Lower lobe of right lung (tissue), 2 donors: ENCODE data around the gene NEMP1. TPM values are rescaled to one million over a fixed set of nuclear protein-coding genes. Genes with fewer than 3 reads are reported as not detected.
"Not testable (repeated sequence)": the region's sequence is repeated elsewhere in the genome, so short reads cannot be mapped to it uniquely, and the experiment has no call there.

Source experiments
- ATAC-seq, 2 donors: fragments of 200-7000 bp; cut with Tn5 transposase; one replicate each; pipeline ENCODE4 v1.9.1; 2020 to 2022; ENCODE audit warnings: mild to moderate bottlenecking in 2 of 2, moderate library complexity in 2 of 2
- DNase-seq: peaks from one replicate; pipeline ENCODE4 v3.0.0-alpha.2; 2020
- H3K27ac ChIP-seq: fragments of 200-600 bp; one replicate; pipeline ENCODE4 v1.8.0; 2022
- H3K27me3 ChIP-seq: fragments of 200-600 bp; one replicate; pipeline ENCODE4 v1.8.0; 2022; ENCODE audit warnings: low read depth
- H3K36me3 ChIP-seq: fragments of 200-600 bp; one replicate; pipeline ENCODE4 v1.8.0; 2022; ENCODE audit warnings: mild to moderate bottlenecking
- H3K4me1 ChIP-seq: fragments of 200-600 bp; one replicate; pipeline ENCODE4 v1.8.0; 2022
- H3K4me3 ChIP-seq: fragments of 200-600 bp; one replicate; pipeline ENCODE4 v1.8.0; 2022; ENCODE audit warnings: mild to moderate bottlenecking
- H3K9me3 ChIP-seq: fragments of 200-600 bp; one replicate; pipeline ENCODE4 v1.8.0; 2022
- CTCF ChIP-seq: fragments of 200-600 bp; IDR thresholded peaks from one replicate; pipeline ENCODE4 v1.8.0; 2022; ENCODE audit warnings: antibody characterized with exemption, mild to moderate bottlenecking
- intact Hi-C: fragments of 100-400 bp; cut with DNase I; formaldehyde crosslinking; loops from one replicate; pipeline ENCODE4 v1.11.0; 2022
- total RNA-seq: library from RNA; stranded (reverse); fragmentation: NEBNext Ultra II Directional; extraction: Animal tissue kit (Norgen Biotek cat#: 25700); gene quantifications from one replicate; pipeline ENCODE4 v1.2.1, GENCODE V29; 2021
- donor health status: DM: no; HTN: yes; CAD: no; lungs with severe emphysema.

NEMP1 gene
- total RNA-seq, 1 donor from 2014 or later, result 19.1 TPM

- no peak overlapping the region for H3K4me3 ChIP-seq
- peak; percentile 98 for TF ChIP-seq CTCF
- intact Hi-C loops, result loop anchor here (10.0 kb wide), 1 partner anchor 50 kb away; no protein-coding TSS in a partner anchor
- H3K4me1 ChIP-seq, result peaks cover 16% of the 10 kb centered on the region
- no peaks in the 10 kb centered on the region for H3K36me3 ChIP-seq
- no peaks in the 10 kb centered on the region for H3K27me3 ChIP-seq
- no peak overlapping the region for H3K27ac ChIP-seq
- DNase-seq (no peak), ATAC-seq (peak; percentile 42 to 67)
- no peaks in the 10 kb centered on the region for H3K9me3 ChIP-seq
Measured at GRCh38 chr12:57124261-57124877, 45.8 kb upstream of the NEMP1 start.

DNA sequence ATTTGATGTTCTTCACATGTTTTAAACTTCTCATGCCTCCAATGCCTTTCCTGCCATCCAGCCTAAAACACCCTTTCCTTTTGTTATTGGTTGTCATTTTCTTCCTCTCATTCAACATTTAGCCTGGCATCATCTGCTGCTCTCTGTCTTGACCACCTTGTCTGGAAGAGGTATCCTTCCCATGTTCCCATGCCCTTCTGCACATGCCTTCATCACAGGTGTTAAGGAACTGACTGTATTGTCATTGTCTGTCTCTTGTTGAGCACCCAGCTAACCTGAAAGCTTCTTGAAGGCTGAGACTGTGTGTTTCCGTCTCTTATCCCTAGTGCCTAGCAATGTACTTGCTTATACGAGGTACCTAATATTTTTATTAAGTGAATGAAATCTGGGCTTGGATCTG is 45.2 kb upstream of the NEMP1 start:
- no peak for TF ChIP-seq CTCF
- no peak overlapping the region for H3K4me3 ChIP-seq
- H3K4me1 ChIP-seq, result peaks cover 14% of the 10 kb centered on the region
- intact Hi-C loops, result loop anchor here (10.0 kb wide), 1 partner anchor 51 kb away; no protein-coding TSS in a partner anchor
- no peaks in the 10 kb centered on the region for H3K9me3 ChIP-seq
- ATAC-seq (no peak), DNase-seq (no peak)
- no peaks in the 10 kb centered on the region for H3K27me3 ChIP-seq
- no peaks in the 10 kb centered on the region for H3K36me3 ChIP-seq
- no peak overlapping the region for H3K27ac ChIP-seq

- DNase-seq, H3K27me3 ChIP-seq: not testable (repeated sequence)
- intact Hi-C loops, result loop anchor here (10.0 kb wide), 1 partner anchor 54 kb away; no protein-coding TSS in a partner anchor
Measured at GRCh38 chr12:57120718-57121117, 42.1 kb upstream of the NEMP1 start.

DNA sequence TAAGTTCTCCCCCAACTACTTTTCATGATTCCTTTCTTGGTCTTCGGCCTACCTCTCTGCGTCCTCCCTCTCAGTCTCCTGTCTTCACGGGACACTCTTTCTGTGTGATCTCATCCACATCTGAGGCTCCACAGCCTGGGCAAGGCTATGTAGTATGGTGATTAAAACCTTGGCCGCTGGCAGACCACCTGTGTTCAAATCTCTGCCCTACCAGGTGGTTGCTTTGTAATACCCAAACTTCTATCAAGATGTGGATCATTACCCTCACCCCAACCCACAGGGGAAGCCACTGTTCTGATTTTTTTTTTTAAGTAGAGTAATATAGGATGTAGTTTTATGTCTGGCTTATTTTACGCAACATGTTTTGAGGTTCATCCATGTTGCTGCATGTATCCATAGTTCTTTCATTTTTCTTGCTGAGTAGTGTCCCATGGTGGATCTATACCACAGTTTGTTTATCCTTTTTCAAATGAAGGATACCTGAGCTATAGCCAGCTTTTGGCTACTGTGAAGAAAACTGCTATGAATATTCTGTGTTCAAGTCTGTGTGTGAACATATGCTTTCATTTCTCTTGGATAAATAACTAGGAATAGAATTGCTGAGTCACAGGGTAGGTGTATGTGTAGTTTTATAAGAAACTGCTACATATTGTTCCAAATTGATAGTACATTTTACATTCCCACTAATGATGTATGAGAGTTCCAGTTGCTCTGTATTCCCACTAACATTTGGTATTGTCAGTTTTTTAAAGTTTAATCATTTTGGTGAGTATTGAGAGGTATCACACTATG is 40.9 kb upstream of the NEMP1 start:
- intact Hi-C loops, result loop anchor here (10.0 kb wide), 1 partner anchor 55 kb away; no protein-coding TSS in a partner anchor
- TF ChIP-seq CTCF, result no peak
- no peaks in the 10 kb centered on the region for H3K27me3 ChIP-seq
- ATAC-seq, result no peak
- no peak overlapping the region for H3K4me3 ChIP-seq
- no peaks in the 10 kb centered on the region for H3K36me3 ChIP-seq
- peak overlapping the region; percentile 7 for H3K27ac ChIP-seq
- H3K4me1 ChIP-seq, result peaks cover 6% of the 10 kb centered on the region
- no peak for DNase-seq
- H3K9me3 ChIP-seq, result no peaks in the 10 kb centered on the region

More at GRCh38 chr12:57120718-57121117, 42.1 kb upstream of the NEMP1 start:
- not testable (repeated sequence) for ATAC-seq, H3K4me3 ChIP-seq, H3K36me3 ChIP-seq, H3K4me1 ChIP-seq, H3K9me3 ChIP-seq, H3K27ac ChIP-seq

GRCh38 chr12:57118711-57119271 is 40.2 kb upstream of the NEMP1 start:
- H3K4me3 ChIP-seq, result no peak overlapping the region
- H3K36me3 ChIP-seq, result no peaks in the 10 kb centered on the region
- DNase-seq (no peak), ATAC-seq (peak; percentile 79 to 87)
- H3K9me3 ChIP-seq, result no peaks in the 10 kb centered on the region
- peaks cover 6% of the 10 kb centered on the region for H3K4me1 ChIP-seq
- TF ChIP-seq CTCF, result no peak
- intact Hi-C loops, result no loop called here
- peak overlapping the region; percentile 7 for H3K27ac ChIP-seq
- H3K27me3 ChIP-seq, result no peaks in the 10 kb centered on the region
